Measurements from ENCODE around the gene GPC6. TPM values are rescaled to one million over a fixed set of nuclear protein-coding genes. Genes with fewer than 3 reads are reported as not detected.

GPC6 gene
- polyA plus RNA-seq, 1 donor (not counting 4 experiments of a cell fraction or from before 2014, with no cell fraction given) = 0.42 TPM

GRCh38 chr13:94080527-94080926, 853.9 kb downstream of the GPC6 start:
- no peaks in the 10 kb centered on the region for H3K79me2 ChIP-seq (ENCODE audit: control insufficient read depth, insufficient read depth, low read length)
- FAIRE-seq = no peak
- H3K4me2 ChIP-seq (ENCODE audit: control insufficient read depth, extremely low read depth, insufficient read depth, low read depth, low read length) = no peak overlapping the region
- no peak overlapping the region for H3K4me3 ChIP-seq (ENCODE audit: control insufficient read depth in 2 of 3, extremely low read depth in 1 of 3, insufficient read depth in 2 of 3, low read depth in 1 of 3, low read length in 3 of 3)
- no peak overlapping the region for H3K9ac ChIP-seq (ENCODE audit: control insufficient read depth, extremely low read depth, insufficient read depth, low read length)
- H3K27me3 ChIP-seq (ENCODE audit: control insufficient read depth, extremely low read depth, insufficient read depth, low read length) = no peaks in the 10 kb centered on the region
- dilution Hi-C loops (cut with MboI; ENCODE audit: extremely low pct_ligation_motif_present, low sequenced_read_pairs) = no loop called here
- H3K4me1 ChIP-seq (ENCODE audit: control insufficient read depth, extremely low read depth, insufficient read depth, low read length) = no peaks in the 10 kb centered on the region
- no peak overlapping the region for H2AFZ ChIP-seq (ENCODE audit: control insufficient read depth, low read length)
- no peak for TF ChIP-seq CTCF (optimal IDR thresholded peaks at IDR 0.05 in 1 of 3, IDR thresholded peaks at IDR 0.05 in 1 of 3, conservative IDR thresholded peaks at IDR 0.05 in 1 of 3; ENCODE audit: extremely low read depth in 1 of 3, insufficient read depth in 2 of 3, low read length in 3 of 3)
- TF ChIP-seq EZH2 (IDR thresholded peaks at IDR 0.05; ENCODE audit: low read length) = no peak
- H3K9me3 ChIP-seq (ENCODE audit: control insufficient read depth, low read depth, low read length) = no peaks in the 10 kb centered on the region
- no peaks in the 10 kb centered on the region for H3K9me1 ChIP-seq (ENCODE audit: control insufficient read depth, extremely low read depth, insufficient read depth, low read length)
- no peaks in the 10 kb centered on the region for H3K36me3 ChIP-seq (ENCODE audit: control insufficient read depth in 2 of 2, extremely low read depth in 1 of 2, insufficient read depth in 2 of 2, low read length in 2 of 2)
- DNase-seq (ENCODE audit: low read depth, low spot score) = no peak
- H3K27ac ChIP-seq (ENCODE audit: control insufficient read depth, insufficient read depth, low read length) = no peak overlapping the region
- no peaks in the 10 kb centered on the region for H4K20me1 ChIP-seq (ENCODE audit: control insufficient read depth, extremely low read depth, insufficient read depth, low read length)

- H3K27ac ChIP-seq (ENCODE audit: control insufficient read depth, insufficient read depth, low read length) = no peak overlapping the region
- H3K36me3 ChIP-seq (ENCODE audit: control insufficient read depth in 2 of 2, extremely low read depth in 1 of 2, insufficient read depth in 2 of 2, low read length in 2 of 2) = no peaks in the 10 kb centered on the region
- no peak overlapping the region for H3K9ac ChIP-seq (ENCODE audit: control insufficient read depth, extremely low read depth, insufficient read depth, low read length)
- no peaks in the 10 kb centered on the region for H4K20me1 ChIP-seq (ENCODE audit: control insufficient read depth, extremely low read depth, insufficient read depth, low read length)
- H3K27me3 ChIP-seq (ENCODE audit: control insufficient read depth, extremely low read depth, insufficient read depth, low read length) = no peaks in the 10 kb centered on the region
- dilution Hi-C loops (cut with MboI; ENCODE audit: extremely low pct_ligation_motif_present, low sequenced_read_pairs) = no loop called here
- TF ChIP-seq CTCF (optimal IDR thresholded peaks at IDR 0.05 in 1 of 3, IDR thresholded peaks at IDR 0.05 in 1 of 3, conservative IDR thresholded peaks at IDR 0.05 in 1 of 3; ENCODE audit: extremely low read depth in 1 of 3, insufficient read depth in 2 of 3, low read length in 3 of 3) (no peak), EZH2 (IDR thresholded peaks at IDR 0.05; ENCODE audit: low read length) (no peak)
- H3K4me2 ChIP-seq (ENCODE audit: control insufficient read depth, extremely low read depth, insufficient read depth, low read depth, low read length) = no peak overlapping the region
- no peak overlapping the region for H3K4me3 ChIP-seq (ENCODE audit: control insufficient read depth in 2 of 3, extremely low read depth in 1 of 3, insufficient read depth in 2 of 3, low read depth in 1 of 3, low read length in 3 of 3)
- no peaks in the 10 kb centered on the region for H3K79me2 ChIP-seq (ENCODE audit: control insufficient read depth, insufficient read depth, low read length)
- no peaks in the 10 kb centered on the region for H3K9me1 ChIP-seq (ENCODE audit: control insufficient read depth, extremely low read depth, insufficient read depth, low read length)
- DNase-seq (ENCODE audit: low read depth, low spot score) (no peak), FAIRE-seq (no peak)
- no peaks in the 10 kb centered on the region for H3K9me3 ChIP-seq (ENCODE audit: control insufficient read depth, low read depth, low read length)
- no peaks in the 10 kb centered on the region for H3K4me1 ChIP-seq (ENCODE audit: control insufficient read depth, extremely low read depth, insufficient read depth, low read length)
- H2AFZ ChIP-seq (ENCODE audit: control insufficient read depth, low read length) = no peak overlapping the region
Measured at GRCh38 chr13:94087100-94087499, 860.5 kb downstream of the GPC6 start.

Measured in keratinocyte (primary cell).